Astrocyte of the hippocampus (primary cell): ENCODE data around the gene MST1R.

Source experiments
- DNase-seq: peaks from one replicate; pipeline ENCODE4 v3.0.0; 2011; ENCODE audit warnings: low read depth, low spot score

The MST1R gene

DNA sequence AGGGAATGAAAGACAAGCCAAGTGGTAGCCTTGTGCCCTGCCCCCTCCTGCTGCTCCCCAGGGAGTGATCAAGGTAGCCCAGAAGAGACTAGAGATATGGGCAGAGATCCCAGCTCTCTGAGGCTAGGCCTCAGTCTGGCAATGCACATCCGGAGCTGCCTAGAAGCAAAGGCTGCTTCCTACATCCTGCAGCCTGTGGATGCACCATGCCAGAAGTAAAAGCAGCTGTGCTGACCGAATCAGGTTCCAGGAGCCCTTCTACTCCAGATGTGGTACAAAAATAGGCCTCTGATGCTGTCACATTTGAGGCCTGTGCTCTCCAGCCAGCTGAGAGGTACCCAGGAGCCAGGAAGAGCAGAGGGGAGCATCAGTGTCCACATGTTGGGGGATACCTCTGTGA lies 63.3 kb downstream of the MST1R start:
- no peak for DNase-seq

DNA sequence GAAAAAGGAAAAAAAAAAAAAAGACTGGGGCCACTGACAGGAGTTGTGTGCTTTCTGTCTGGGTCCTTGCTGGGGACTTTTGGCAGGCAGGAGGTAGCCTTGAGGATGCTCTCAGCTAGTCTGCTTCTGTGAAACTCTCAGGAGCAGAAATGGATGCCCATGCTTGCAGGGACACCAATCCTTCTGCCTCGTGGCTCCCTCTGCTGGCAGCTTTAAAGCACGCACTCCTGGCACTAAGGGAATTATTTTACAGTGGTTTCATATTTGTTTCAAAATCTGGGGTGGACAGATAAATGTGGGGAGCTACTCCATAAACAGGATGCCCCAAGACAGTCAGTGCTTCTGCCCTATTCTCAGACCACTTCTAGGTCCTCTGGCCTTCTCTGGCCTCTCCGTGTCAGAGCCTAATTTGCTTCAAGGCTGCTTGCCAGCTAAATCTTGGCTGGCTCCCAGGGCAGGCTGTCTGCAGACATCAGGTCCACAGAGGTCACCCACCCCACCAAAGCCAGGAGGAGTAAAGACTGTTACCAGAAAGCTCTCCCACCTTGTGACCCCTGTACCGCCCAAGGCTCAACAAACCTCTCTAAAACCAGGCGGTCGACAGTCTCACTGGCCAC lies 64.4 kb downstream of the MST1R start:
- peak; percentile 86 for DNase-seq
